NOMO-1 treated with dmso at 0.1 percent for 144 hours (cell line): ENCODE data around the gene INSYN2A.

Experiments used
- DNase-seq: peaks from one replicate; lab custom pipeline; 2025; ENCODE audit not compliant: unreplicated experiment; lab: John Stamatoyannopoulos, UW

The INSYN2A gene

DNA sequence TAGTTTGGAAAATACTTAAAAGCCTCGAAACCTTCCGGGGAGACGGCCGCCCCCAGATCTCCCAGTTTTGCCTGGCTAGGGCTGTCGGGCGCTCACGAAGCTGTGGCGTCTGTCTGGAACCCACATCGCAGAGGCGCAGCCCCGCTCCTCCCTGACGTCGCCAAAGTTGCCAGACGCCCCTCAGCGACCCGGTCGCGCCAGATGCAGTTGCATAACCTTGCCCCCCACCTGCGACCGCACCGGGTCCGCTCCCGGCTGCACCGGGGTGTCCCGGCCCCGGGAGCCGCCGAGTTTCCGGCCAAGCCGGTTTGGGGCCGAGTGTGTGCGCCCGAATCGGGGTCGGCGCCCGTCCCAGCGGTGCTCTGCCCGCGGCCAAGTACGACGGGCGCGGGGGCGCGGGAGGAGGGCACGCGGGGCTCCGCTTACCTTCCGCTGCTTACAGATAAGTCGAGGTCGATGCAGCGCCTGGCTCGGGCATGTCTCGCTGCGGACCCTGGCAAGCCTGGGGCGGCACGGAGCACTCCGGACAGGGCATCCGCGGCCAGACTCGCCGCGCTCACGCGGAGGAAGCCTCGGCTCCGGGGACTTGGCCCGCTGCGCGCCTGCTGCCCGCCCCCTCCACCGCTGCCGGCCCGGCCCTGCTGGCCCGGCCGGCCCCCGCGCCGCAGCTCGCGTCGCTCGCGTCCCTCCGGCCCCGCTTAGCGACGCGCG lies 665 bp downstream of the INSYN2A start:
- DNase-seq, result no peak

GRCh38 chr10:127195041-127195506 lies 1.3 kb downstream of the INSYN2A start:
- no peak for DNase-seq

DNA sequence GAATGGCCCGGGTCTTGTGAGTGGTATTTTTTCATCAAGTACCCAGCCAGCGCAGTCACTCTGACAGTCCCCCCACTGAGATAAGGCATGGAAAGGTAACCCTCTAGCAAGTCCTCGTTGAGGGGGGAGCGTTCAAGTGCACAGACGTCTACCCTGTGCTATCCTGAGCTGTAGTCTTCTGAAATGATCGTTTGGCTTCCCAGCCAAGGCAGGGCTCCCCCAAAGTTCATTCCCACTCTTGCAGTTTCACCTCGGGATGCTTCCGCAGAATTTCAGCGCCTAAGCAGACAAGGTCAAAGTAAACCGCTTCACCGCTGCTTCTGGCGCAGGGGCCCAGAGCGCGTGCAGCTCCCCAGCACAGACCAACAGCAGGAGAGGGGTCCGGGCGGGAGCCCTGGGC lies 1.8 kb downstream of the INSYN2A start:
- DNase-seq, result no peak

- DNase-seq, result no peak
These were observed 2.3 kb downstream of the INSYN2A start for GRCh38 chr10:127194111-127194510.

DNA sequence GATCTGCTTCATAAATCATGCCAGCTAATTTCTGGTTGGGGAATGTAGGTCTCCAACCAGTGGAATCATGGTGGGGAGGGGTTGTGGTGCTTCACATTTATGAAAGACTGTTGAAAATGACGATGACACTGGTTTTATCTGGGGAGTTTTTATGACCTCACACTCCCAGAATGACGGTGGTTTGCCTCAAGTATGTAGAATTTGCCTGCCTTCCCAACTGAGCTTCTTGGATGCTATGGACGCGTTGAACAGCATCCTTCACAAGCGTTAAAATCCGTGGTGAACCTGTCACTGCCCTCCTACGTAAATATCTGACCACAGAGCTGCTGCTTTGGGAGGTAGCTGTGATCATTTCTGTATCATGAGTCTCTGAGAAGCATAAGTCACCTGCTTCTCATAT lies 3.3 kb downstream of the INSYN2A start:
- no peak for DNase-seq

DNA sequence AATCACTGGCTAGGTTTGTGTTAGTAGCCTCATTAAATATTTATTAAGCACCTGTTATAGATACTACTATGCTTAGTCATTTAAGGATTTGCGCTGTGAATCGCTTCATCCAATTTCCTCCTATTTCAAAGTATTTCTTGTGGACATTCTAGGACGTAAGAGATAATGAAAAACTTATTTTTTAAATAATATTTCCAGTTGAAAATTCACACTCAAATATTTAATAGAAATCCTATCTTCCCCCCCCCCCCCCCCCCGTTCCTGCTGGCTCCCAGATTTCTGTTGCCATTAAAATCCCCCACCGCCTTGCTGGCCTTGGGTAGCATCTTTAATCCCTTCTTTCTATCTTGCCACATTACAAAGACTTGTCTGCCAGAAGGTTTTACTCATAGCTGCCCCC lies 6.0 kb downstream of the INSYN2A start:
- no peak for DNase-seq

GRCh38 chr10:127189226-127189625 lies 7.2 kb downstream of the INSYN2A start:
- no peak for DNase-seq

DNA sequence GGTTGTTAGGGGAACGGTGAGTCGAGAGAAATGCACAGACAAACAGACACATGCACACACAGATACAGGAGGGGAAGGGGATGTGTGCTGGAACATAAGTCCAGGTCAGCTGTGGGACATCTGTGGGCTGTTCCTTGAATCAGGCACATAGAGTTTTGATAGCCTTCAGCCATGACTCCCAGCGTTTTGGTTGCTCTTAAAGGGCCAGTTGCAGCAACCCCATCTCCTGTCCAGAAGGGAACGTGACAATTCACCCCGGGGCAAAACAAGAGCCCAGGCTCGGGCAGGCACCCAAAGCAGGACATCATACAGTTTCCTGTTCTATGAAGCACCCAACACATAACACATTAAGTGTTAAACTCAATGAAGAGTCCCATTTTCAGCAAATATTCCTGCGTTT lies 9.6 kb downstream of the INSYN2A start:
- no peak for DNase-seq

DNA sequence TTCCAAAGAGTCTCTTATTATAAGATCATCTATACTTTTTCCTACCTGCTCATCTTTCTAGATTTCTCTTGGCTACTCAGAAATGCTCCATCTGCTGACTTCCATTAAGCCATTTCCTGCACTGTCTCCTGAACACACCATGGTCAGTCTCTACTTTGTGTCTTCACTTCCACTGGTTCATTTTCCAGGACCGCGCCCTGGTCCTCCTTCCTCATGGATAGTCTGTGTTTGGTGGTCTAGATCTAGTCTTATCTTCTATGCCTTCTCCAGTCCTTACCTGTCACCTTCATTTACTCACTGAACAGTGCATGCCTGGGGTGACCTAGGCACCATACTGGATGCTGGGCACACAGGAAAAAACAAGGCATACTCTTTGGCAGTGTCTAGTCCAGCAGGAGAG lies 11.8 kb downstream of the INSYN2A start:
- DNase-seq, result no peak

GRCh38 chr10:127182161-127182560 lies 14.2 kb downstream of the INSYN2A start:
- DNase-seq, result no peak

- DNase-seq, result no peak
These were observed 16.7 kb downstream of the INSYN2A start for GRCh38 chr10:127179612-127180250.

- DNase-seq, result no peak
These were observed 19.7 kb downstream of the INSYN2A start for GRCh38 chr10:127176649-127177048.

DNA sequence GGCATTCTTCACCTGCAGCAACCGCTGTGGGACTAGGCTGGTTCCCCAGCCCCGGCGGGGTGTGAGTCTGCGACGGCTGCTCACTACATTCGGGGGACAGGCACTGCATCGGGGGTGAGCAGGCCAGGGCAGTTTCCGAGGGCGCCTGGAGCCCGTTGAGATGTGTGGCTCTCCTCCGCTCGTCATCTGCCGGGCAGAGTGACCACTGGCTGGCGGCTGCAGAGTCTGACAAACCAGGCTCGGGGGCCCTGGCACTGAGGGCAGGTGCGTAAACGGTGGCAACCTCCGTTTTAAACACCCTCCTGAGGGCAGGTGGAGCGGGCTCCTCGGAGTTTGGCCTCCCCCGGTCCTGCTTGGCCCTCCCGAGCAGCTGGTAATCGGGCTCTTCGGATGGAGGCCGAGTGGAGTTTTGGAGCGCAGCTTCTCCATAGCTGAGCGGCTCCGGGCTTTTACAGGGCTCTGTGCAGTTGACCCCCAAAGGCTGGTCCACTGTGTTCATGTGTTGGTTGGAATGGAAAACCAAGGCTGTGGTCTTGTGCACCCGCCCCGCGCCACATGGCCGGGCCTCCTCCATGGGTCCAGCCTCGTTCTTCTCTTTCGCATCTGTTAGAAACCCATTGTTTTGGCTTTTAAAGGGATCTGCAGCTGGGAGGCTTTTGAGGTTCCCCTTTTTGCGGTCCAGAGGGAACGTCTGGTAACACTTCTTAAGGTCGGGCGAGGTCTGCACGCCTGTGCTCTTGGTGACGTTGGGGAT lies 20.9 kb downstream of the INSYN2A start:
- DNase-seq, result no peak

- no peak for DNase-seq
These were observed 21.5 kb downstream of the INSYN2A start for GRCh38 chr10:127174866-127175265.

DNA sequence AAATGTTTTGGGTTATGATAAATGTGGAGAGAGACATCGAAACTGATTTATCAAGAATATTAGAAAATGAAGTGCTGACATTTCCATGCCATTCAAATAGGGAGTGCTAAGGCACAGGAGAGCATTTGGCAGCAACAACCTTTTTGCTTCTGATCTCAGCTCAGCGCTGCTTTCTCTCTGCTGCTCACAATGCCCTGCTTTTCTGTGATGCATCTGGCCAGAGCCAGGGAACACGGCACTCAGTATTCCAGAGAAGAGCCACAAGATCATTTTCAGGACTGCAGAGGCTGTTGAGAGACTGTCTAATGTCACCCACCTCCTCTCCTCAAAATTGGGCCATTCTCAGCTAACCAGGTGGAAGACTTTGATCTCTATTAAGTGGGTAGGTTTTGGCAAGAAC lies 28.1 kb downstream of the INSYN2A start:
- DNase-seq, result no peak

- DNase-seq, result no peak
These were observed 33.5 kb downstream of the INSYN2A start for GRCh38 chr10:127162841-127163240.

DNA sequence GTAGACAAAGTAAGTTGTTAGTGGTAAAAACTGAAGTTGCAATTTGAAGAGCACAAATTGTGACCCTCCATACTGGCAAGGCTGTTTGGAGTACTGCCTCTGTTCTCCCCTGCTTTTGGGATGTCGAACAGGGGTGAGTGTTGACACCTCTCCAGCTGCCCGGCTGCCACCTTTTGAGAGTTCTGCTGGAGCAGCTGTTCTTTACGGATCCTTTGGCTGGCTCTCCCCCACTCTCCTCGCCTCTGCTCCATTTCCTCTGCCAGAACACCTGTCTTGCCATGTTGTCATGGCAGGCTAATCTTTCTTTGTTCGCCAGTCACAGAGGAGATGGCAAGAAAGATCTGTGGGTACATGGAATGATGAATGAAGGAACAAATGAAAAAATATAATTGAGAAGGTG lies 34.9 kb downstream of the INSYN2A start:
- no peak for DNase-seq

DNA sequence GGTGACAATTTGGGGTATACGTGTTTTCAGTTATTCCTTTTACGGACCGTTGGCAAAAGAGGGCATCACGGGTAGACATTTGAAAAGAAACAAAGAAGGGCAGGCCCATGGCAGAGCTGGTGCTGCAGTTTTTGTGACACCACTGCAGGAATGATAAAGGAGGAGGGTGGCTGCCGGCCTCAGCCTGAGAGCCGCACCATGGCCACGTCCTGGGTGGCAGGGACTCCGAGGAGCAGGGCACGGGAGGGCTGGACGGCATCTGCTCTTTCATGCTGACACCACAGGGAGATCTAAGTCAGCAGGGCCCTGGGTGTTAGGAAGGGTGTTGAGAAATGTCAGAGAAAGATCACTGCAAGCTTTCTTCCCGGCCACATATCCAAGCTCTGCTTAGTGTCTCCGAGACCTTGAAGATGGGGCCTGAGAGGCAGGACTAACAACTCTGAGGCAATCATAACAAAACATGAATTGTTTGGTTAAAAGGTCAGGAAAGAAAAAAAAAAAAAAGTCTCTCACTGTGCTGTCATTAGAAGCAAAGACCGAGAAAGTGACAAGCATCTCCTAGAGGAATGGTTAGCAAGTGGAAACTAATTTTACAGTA lies 36.6 kb downstream of the INSYN2A start:
- DNase-seq, result no peak

DNA sequence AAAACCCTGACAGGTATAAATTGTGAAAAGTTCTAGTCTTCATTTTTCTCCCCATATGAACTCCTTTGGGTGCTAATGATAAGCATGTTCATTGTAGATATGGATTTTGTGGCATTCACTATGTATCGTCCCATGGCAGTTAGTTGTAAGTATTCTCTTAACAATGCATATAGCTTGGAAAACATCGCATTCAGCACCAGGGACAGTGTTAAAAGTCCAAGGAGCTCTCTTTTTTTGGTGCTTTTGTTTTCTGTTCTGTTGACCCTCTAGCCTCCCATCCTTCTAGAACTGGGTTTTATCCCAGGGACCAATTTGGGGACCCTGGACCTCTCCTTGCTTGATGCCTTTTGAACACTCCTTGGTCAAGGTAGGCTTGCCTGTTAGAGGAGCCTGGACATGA lies 37.7 kb downstream of the INSYN2A start:
- no peak for DNase-seq

- no peak for DNase-seq
These were observed 38.7 kb downstream of the INSYN2A start for GRCh38 chr10:127157506-127158200.

DNA sequence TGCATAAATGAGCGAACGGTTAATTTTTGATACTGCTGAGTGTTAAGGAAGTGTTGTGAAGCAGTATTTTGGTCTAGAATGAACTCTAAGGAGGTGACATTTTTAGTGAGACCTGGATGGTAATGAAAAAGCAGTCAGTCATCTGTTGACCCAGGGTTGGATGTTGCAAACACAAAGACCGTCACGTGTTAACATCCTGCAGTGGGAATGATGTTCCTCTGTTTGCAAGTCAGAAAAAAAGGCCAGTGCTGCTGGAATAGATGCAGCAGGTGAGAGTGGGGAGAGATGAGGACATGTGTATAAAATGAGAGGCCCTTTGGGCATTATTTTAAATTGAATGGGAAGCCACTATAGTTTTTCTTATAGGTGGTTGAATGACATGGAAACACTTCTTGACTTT lies 39.3 kb downstream of the INSYN2A start:
- no peak for DNase-seq
